ENCODE results near the gene LAP3.

- TF ChIP-seq CTCF (IDR thresholded peaks at IDR 0.05 in 8 of 11, conservative IDR thresholded peaks at IDR 0.05 in 3 of 11) (peak in 4 of 11 experiments; percentile 4 to 39 (median 28)), POLR2A (IDR thresholded peaks at IDR 0.05) (peak; percentile 83 to 93 (median 92)), POLR2AphosphoS5 (IDR thresholded peaks at IDR 0.05) (peak; percentile 99)
Observed at GRCh38 chr4:17576932-17577664, at the start of gene LAP3.

Measured in spleen (tissue), 7 donors.